Glomerular visceral epithelial cell (primary cell): ENCODE measurements around the gene C10orf90.

Experiments used
- DNase-seq: peaks from one replicate; pipeline ENCODE4 v3.0.0-alpha.2; 2016; ENCODE audit errors: extremely low spot score

Gene C10orf90

GRCh38 chr10:126670056-126670894 lies at the start of gene C10orf90:
TSS of gene C10orf90 (minus strand) at chr10:126670693. CDS start at chr10:126670480, 213 bp downstream.
- DNase-seq, result no peak

- no peak for DNase-seq
Measured at GRCh38 chr10:126716366-126716765, 45.9 kb upstream of the C10orf90 start.

GRCh38 chr10:126713594-126713993 lies 43.1 kb upstream of the C10orf90 start:
- no peak for DNase-seq

- no peak for DNase-seq
Measured at GRCh38 chr10:126712681-126713080, 42.2 kb upstream of the C10orf90 start.

GRCh38 chr10:126705951-126706565 lies 35.6 kb upstream of the C10orf90 start:
- DNase-seq, result no peak

- no peak for DNase-seq
Measured at GRCh38 chr10:126705131-126705530, 34.6 kb upstream of the C10orf90 start.

GRCh38 chr10:126704649-126705048 lies 34.2 kb upstream of the C10orf90 start:
- DNase-seq, result no peak

- no peak for DNase-seq
Measured at GRCh38 chr10:126702181-126702580, 31.7 kb upstream of the C10orf90 start.

GRCh38 chr10:126701526-126701925 lies 31.0 kb upstream of the C10orf90 start:
- no peak for DNase-seq

GRCh38 chr10:126696684-126697083 lies 26.2 kb upstream of the C10orf90 start:
- no peak for DNase-seq

GRCh38 chr10:126691456-126691855 lies 21.0 kb upstream of the C10orf90 start:
- no peak for DNase-seq

GRCh38 chr10:126690534-126690933 lies 20.0 kb upstream of the C10orf90 start:
- no peak for DNase-seq

- no peak for DNase-seq
Measured at GRCh38 chr10:126689461-126689994, 19.0 kb upstream of the C10orf90 start.

- no peak for DNase-seq
Measured at GRCh38 chr10:126687121-126687606, 16.7 kb upstream of the C10orf90 start.

GRCh38 chr10:126686719-126687118 lies 16.2 kb upstream of the C10orf90 start:
- DNase-seq, result no peak

GRCh38 chr10:126686268-126686667 lies 15.8 kb upstream of the C10orf90 start:
- no peak for DNase-seq

- no peak for DNase-seq
Measured at GRCh38 chr10:126685756-126686155, 15.3 kb upstream of the C10orf90 start.

- DNase-seq, result no peak
Measured at GRCh38 chr10:126684171-126684745, 13.8 kb upstream of the C10orf90 start.

GRCh38 chr10:126683466-126683865 lies 13.0 kb upstream of the C10orf90 start:
- no peak for DNase-seq

- DNase-seq, result no peak
Measured at GRCh38 chr10:126675656-126676438, 5.4 kb upstream of the C10orf90 start.

GRCh38 chr10:126674741-126675515 lies 4.4 kb upstream of the C10orf90 start:
- no peak for DNase-seq
